CD4-positive, alpha-beta T cell (primary cell): ENCODE results near the gene CD177. TPM values are rescaled to one million over a fixed set of nuclear protein-coding genes. Genes with fewer than 3 reads are reported as not detected.

ENCODE experiments used
- ATAC-seq: fragments of 200-7000 bp; cut with Tn5 transposase; one replicate; pipeline ENCODE4 v1.10.0; 2022; ENCODE audit warnings: mild to moderate bottlenecking; ENCODE audit not compliant: poor library complexity
- CTCF ChIA-PET: fragments of 350-600 bp; sonication (Branson Sonifier 250); formaldehyde crosslinking; loops from one replicate; lab custom pipeline; 2021; ENCODE audit warnings: antibody characterized with exemption, inconsistent platforms; lab: Charles Lee
- POLR2A ChIA-PET: fragments of 350-600 bp; sonication (Branson Sonifier 250); formaldehyde crosslinking; loops from one replicate; lab custom pipeline; 2021; ENCODE audit warnings: antibody characterized with exemption, inconsistent platforms; lab: Charles Lee
- DNase-seq, 14 experiments: peaks; one replicate each; pipeline ENCODE4 v3.0.0-alpha.2; 2013 to 2020; ENCODE audit warnings: mixed read lengths in 2 of 14
- H3K27ac ChIP-seq, 2 donors: one replicate each; pipeline versions ENCODE4 v1.5.1 to v1.7.0; 2013; ENCODE audit warnings: low read length in 2 of 2, low read depth in 1 of 2, mild to moderate bottlenecking in 1 of 2
- H3K27me3 ChIP-seq, 2 experiments: 1 replicate in 1 of 2; 2 replicates in 1 of 2; pipeline versions ENCODE4 v1.6.1 to v1.7.0; 2013; ENCODE audit warnings: low read length in 2 of 2, control low read depth in 1 of 2, mild to moderate bottlenecking in 1 of 2, moderate library complexity in 1 of 2; ENCODE audit not compliant: insufficient read depth in 2 of 2, control insufficient read depth in 1 of 2
- H3K36me3 ChIP-seq: one replicate; pipeline ENCODE4 v1.6.1; 2013; ENCODE audit warnings: low read length, control low read depth; ENCODE audit not compliant: insufficient read depth
- H3K4me1 ChIP-seq: one replicate; pipeline ENCODE4 v1.6.1; 2013; ENCODE audit warnings: low read length, control low read depth; ENCODE audit not compliant: insufficient read depth
- H3K4me3 ChIP-seq: one replicate; pipeline ENCODE4 v1.5.1; 2013; ENCODE audit warnings: mild to moderate bottlenecking, low read length, moderate library complexity
- H3K9me3 ChIP-seq, 2 experiments: 1 replicate in 1 of 2; 2 replicates in 1 of 2; pipeline versions ENCODE4 v1.6.1 to v1.7.0; 2013; ENCODE audit warnings: low read length in 2 of 2, mild to moderate bottlenecking in 2 of 2, control low read depth in 1 of 2, moderate library complexity in 1 of 2; ENCODE audit not compliant: control insufficient read depth in 1 of 2, insufficient read depth in 1 of 2
- H3K27ac Mint-ChIP-seq: one replicate; pipeline ENCODE4 v1.8.0; 2020; ENCODE audit warnings: mixed read lengths
- H3K27me3 Mint-ChIP-seq: one replicate; pipeline ENCODE4 v1.8.0; 2021; ENCODE audit warnings: mixed read lengths
- H3K36me3 Mint-ChIP-seq: one replicate; pipeline ENCODE4 v1.8.0; 2021; ENCODE audit warnings: low read depth, mixed read lengths
- H3K4me1 Mint-ChIP-seq: one replicate; pipeline ENCODE4 v1.8.0; 2021; ENCODE audit warnings: low read depth, mixed read lengths
- H3K4me3 Mint-ChIP-seq: one replicate; pipeline ENCODE4 v1.8.0; 2020; ENCODE audit warnings: mild to moderate bottlenecking, mixed read lengths
- H3K9me3 Mint-ChIP-seq: one replicate; pipeline ENCODE4 v1.8.0; 2020; ENCODE audit warnings: mixed read lengths
- intact Hi-C, 2 experiments: fragments of 100-400 bp; cut with DNase I in 1 of 2; cut with micrococcal nuclease in 1 of 2; formaldehyde crosslinking; loops; one replicate each; pipeline versions ENCODE4 v1.15.1 to v1.9.0; 2023 to 2025; cut with DNase I, micrococcal nuclease
- total RNA-seq, 174 experiments: library from RNA in 2 of 174; stranded (reverse) in 2 of 174; gene quantifications; one replicate each; pipeline ENCODE4 v1.2.3 and lab custom pipeline; 2021 to 2026
- TF ChIP-seq, protein P1 (sequence below): fragments of 200-600 bp; IDR thresholded peaks from one replicate; pipeline ENCODE4 v1.8.0; 2022; ENCODE audit warnings: antibody characterized with exemption, mild to moderate bottlenecking

Gene CD177
- total RNA-seq, 2 experiments from 2014 or later = not detected

DNA sequence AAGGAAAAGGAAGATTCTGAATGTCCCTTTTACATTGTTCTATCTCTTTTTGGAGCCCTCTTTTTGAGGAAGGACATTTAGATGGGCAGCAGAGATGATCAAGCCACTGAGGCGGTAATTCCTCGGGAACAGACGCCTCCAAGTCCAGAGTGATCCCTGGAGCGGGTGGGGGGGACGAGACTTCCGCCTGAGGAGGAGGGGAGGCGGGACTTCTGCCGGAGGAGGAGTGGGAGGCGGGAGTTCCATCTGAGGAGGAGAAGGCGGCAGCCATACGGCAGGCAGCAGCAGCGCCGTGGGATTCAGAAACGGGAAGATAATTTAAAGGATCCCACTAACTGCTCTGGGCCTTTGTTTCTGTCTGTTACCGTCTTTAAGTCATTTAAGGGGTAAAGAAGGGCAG, 37.6 kb upstream of the CD177 start:
- CTCF ChIA-PET = no interaction called here
- Mint-ChIP-seq H3K4me1 (no peaks in the 10 kb centered on the region), H3K36me3 (no peaks in the 10 kb centered on the region), H3K27ac (no peak overlapping the region), H3K27me3 (peaks cover 4% of the 10 kb centered on the region), H3K4me3 (no peak overlapping the region), H3K9me3 (no peaks in the 10 kb centered on the region)
- ATAC-seq (no peak), DNase-seq (no peak)
- Histone ChIP-seq H3K4me3 (no peak overlapping the region), H3K36me3 (no peaks in the 10 kb centered on the region), H3K27me3 (peaks cover 0 to 6% of the 10 kb centered on the region in 2 experiments), H3K9me3 (peaks cover 0 to 5% of the 10 kb centered on the region in 2 experiments), H3K4me1 (no peaks in the 10 kb centered on the region), H3K27ac (no peak overlapping the region)
- POLR2A ChIA-PET = no interaction called here
- intact Hi-C loops = no loop called here
- TF ChIP-seq, protein P1, sequence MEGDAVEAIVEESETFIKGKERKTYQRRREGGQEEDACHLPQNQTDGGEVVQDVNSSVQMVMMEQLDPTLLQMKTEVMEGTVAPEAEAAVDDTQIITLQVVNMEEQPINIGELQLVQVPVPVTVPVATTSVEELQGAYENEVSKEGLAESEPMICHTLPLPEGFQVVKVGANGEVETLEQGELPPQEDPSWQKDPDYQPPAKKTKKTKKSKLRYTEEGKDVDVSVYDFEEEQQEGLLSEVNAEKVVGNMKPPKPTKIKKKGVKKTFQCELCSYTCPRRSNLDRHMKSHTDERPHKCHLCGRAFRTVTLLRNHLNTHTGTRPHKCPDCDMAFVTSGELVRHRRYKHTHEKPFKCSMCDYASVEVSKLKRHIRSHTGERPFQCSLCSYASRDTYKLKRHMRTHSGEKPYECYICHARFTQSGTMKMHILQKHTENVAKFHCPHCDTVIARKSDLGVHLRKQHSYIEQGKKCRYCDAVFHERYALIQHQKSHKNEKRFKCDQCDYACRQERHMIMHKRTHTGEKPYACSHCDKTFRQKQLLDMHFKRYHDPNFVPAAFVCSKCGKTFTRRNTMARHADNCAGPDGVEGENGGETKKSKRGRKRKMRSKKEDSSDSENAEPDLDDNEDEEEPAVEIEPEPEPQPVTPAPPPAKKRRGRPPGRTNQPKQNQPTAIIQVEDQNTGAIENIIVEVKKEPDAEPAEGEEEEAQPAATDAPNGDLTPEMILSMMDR = no peak

- ChIA-PET CTCF (no interaction called here), POLR2A (no interaction called here)
- Histone ChIP-seq H3K27me3 (peaks cover 0 to 6% of the 10 kb centered on the region in 2 experiments), H3K27ac (no peak overlapping the region), H3K4me1 (no peaks in the 10 kb centered on the region), H3K36me3 (no peaks in the 10 kb centered on the region), H3K4me3 (no peak overlapping the region), H3K9me3 (peaks cover 0 to 5% of the 10 kb centered on the region in 2 experiments)
- Mint-ChIP-seq H3K36me3 (no peaks in the 10 kb centered on the region), H3K27me3 (peaks cover 4% of the 10 kb centered on the region), H3K4me3 (no peak overlapping the region), H3K27ac (no peak overlapping the region), H3K4me1 (no peaks in the 10 kb centered on the region), H3K9me3 (no peaks in the 10 kb centered on the region)
- ATAC-seq (no peak), DNase-seq (no peak)
- intact Hi-C loops = no loop called here
- TF ChIP-seq, protein P1 = no peak
Measured at GRCh38 chr19:43316591-43317319, 36.7 kb upstream of the CD177 start.

- Mint-ChIP-seq H3K27me3 (peaks cover 4% of the 10 kb centered on the region), H3K9me3 (no peaks in the 10 kb centered on the region), H3K4me3 (no peak overlapping the region), H3K36me3 (no peaks in the 10 kb centered on the region), H3K4me1 (no peaks in the 10 kb centered on the region), H3K27ac (no peak overlapping the region)
- peaks cover 0 to 6% of the 10 kb centered on the region in 2 experiments for H3K27me3 ChIP-seq
- intact Hi-C loops = no loop called here
- H3K27ac ChIP-seq = no peak overlapping the region
- no peaks in the 10 kb centered on the region for H3K36me3 ChIP-seq
- ChIA-PET POLR2A (no interaction called here), CTCF (no interaction called here)
- ATAC-seq = no peak
- no peak for DNase-seq
- TF ChIP-seq, protein P1 = no peak
- H3K9me3 ChIP-seq = peaks cover 0 to 5% of the 10 kb centered on the region in 2 experiments
- H3K4me1 ChIP-seq = no peaks in the 10 kb centered on the region
- no peak overlapping the region for H3K4me3 ChIP-seq
Measured at GRCh38 chr19:43318203-43318602, 35.3 kb upstream of the CD177 start.
